ENCODE data around the gene TNFRSF18. TPM values are rescaled to one million over a fixed set of nuclear protein-coding genes. Genes with fewer than 3 reads are reported as not detected.
"Not testable (repeated sequence)": the region's sequence is repeated elsewhere in the genome, so short reads cannot be mapped to it uniquely, and the experiment has no call there.

The TNFRSF18 gene
- total RNA-seq, 1 donor from 2014 or later, result 0.47 TPM

DNA sequence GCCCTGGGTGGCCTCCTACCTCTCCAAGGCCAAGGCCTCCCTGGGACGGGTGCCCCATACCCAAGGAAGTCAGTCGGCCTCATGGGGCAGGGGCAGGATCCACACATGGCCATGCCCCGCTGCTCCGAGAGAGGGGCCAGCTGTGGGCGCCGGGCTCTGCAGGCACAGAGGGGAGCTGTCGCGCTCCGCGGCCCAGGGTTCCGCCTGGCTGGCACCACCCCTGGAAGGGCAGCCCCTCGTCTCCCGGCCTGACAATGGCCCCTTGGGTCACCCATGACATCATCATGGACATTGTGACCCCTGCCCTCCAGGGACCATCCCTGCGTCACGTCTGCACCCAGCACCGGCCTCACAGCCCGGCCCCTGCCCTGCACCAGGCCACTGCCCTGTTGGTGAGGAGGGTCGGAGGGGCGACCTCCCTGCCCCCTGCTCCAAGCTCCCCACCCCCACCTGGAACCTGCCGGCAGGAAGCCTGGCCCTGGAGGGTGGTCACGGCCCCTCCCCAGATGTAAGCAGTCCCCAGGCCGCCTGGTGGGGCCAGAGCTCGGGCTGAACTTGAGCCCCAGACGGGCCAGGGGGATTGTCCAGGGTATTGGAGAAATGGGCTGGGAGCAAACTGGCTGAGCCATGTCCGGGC lies 26.9 kb downstream of the TNFRSF18 start:
- ATAC-seq, result no peak
- H3K36me3 ChIP-seq, result no peaks in the 10 kb centered on the region
- peak; percentile 42 for DNase-seq
- H3K4me1 ChIP-seq, result no peaks in the 10 kb centered on the region
- H3K9me3 ChIP-seq, result no peaks in the 10 kb centered on the region
- no peak overlapping the region for H3K27ac ChIP-seq
- intact Hi-C loops (cut with DNase I), result no loop called here
- H3K27me3 ChIP-seq (ENCODE audit: low read depth), result peaks cover 30% of the 10 kb centered on the region
- no peak for TF ChIP-seq CTCF (IDR thresholded peaks at IDR 0.05)
- no peak overlapping the region for H3K4me3 ChIP-seq

DNA sequence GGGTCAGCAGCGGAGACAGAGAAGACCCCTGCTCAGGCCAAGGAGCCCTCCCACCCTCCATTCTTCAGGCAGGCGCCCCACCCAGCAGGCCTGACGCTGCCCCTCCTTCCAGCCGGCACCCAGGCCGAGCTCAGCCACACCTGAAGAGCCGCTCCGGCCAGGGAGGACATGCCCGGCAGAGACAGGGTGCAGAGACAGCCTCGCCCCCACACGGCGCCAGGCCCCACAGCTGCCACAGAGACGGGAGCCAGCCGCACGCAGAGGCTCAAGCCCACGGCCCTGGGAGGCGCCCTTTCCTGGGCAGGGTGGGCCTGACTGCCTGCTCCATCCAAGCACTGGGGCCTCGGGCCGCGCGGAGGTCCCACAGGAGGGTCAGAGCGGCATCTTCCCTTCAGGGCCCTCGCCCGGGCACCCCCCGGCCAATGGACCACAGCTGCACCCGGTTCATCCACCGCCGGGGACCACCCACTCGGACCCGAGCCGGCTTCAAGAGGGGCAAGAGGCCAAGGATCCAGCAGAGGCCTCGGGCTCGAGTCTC lies 27.5 kb downstream of the TNFRSF18 start:
- TF ChIP-seq CTCF (IDR thresholded peaks at IDR 0.05), result no peak
- intact Hi-C loops (cut with DNase I), result no loop called here

GRCh38 chr1:1177452-1178206 lies 28.8 kb downstream of the TNFRSF18 start:
- DNase-seq, result peak; percentile 38
- Histone ChIP-seq H3K36me3 (no peaks in the 10 kb centered on the region), H3K9me3 (no peaks in the 10 kb centered on the region), H3K4me1 (no peaks in the 10 kb centered on the region), H3K4me3 (no peak overlapping the region), H3K27ac (no peak overlapping the region), H3K27me3 (ENCODE audit: low read depth) (peaks cover 44% of the 10 kb centered on the region)
- ATAC-seq, result no peak
- intact Hi-C loops (cut with DNase I), result no loop called here
- TF ChIP-seq CTCF (IDR thresholded peaks at IDR 0.05), result no peak

More for the DNA sequence above, 27.5 kb downstream of the TNFRSF18 start:
- no peaks in the 10 kb centered on the region for H3K9me3 ChIP-seq
- no peaks in the 10 kb centered on the region for H3K4me1 ChIP-seq
- H3K36me3 ChIP-seq, result no peaks in the 10 kb centered on the region
- no peak for ATAC-seq
- peak; percentile 39 for DNase-seq
- no peak overlapping the region for H3K27ac ChIP-seq
- peaks cover 33% of the 10 kb centered on the region for H3K27me3 ChIP-seq (ENCODE audit: low read depth)
- no peak overlapping the region for H3K4me3 ChIP-seq

DNA sequence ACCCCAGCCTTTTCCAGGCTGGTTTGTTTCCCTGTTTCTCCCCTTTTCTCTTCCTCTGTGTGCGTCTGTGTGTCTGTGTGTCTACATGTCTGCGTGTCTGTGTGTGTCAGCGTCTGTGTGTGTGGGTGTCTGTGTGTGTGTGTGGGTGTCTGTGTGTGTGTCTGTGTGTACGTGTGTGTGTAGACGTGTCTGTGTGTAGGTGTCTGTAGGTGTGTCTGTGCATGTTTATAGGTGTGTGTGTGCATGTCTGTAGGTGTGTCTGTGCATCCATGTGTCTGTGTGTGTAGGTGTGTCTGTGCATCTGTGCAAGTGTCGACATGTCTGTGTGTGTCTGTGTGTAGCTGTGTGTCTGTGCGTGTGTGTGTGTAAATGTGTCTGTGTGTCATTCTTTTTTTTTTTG lies 29.5 kb downstream of the TNFRSF18 start:
- intact Hi-C loops (cut with DNase I), result no loop called here
- no peak overlapping the region for H3K27ac ChIP-seq
- H3K36me3 ChIP-seq, result no peaks in the 10 kb centered on the region
- no peak overlapping the region for H3K4me3 ChIP-seq
- no peak for ATAC-seq
- H3K27me3 ChIP-seq (ENCODE audit: low read depth), result peaks cover 50% of the 10 kb centered on the region
- H3K4me1 ChIP-seq, result no peaks in the 10 kb centered on the region
- DNase-seq, result no peak
- H3K9me3 ChIP-seq, result no peaks in the 10 kb centered on the region
- TF ChIP-seq CTCF (IDR thresholded peaks at IDR 0.05), result no peak

- DNase-seq; intact Hi-C loops (cut with DNase I); H3K4me3 ChIP-seq; ATAC-seq; H3K36me3 ChIP-seq; H3K9me3 ChIP-seq; H3K27ac ChIP-seq; H3K4me1 ChIP-seq: not testable (repeated sequence)
- peaks cover 58% of the 10 kb centered on the region for H3K27me3 ChIP-seq (ENCODE audit: low read depth)
Measured at GRCh38 chr1:1176063-1176761, 30.2 kb downstream of the TNFRSF18 start.
